ENCODE data around the gene SLC2A1. TPM values are rescaled to one million over a fixed set of nuclear protein-coding genes. Genes with fewer than 3 reads are reported as not detected.

SLC2A1 gene
- total and polyA plus RNA-seq, 5 donors from 2014 or later = 22.0 to 60.2 (median 24.9) TPM

GRCh38 chr1:42942444-42942843 lies 16.2 kb downstream of the SLC2A1 start:
- Mint-ChIP-seq H3K9me3 (no peaks in the 10 kb centered on the region), H3K27me3 (no peaks in the 10 kb centered on the region), H3K27ac (peak overlapping the region; percentile 72 to 99 (median 93)), H3K4me1 (peaks cover 0 to 99% (median 81%) of the 10 kb centered on the region in 4 donors), H3K36me3 (peaks cover 35% of the 10 kb centered on the region), H3K4me3 (peak overlapping the region in 2 of 4 donors; percentile 33 to 63)
- DNase-seq = no peak
- Histone ChIP-seq H3K36me3 (ENCODE audit: control insufficient read depth, insufficient read depth, low read length) (peaks cover 55% of the 10 kb centered on the region), H3K4me1 (ENCODE audit: control insufficient read depth, insufficient read depth, low read length, poor library complexity, severe bottlenecking) (peaks cover 91% of the 10 kb centered on the region), H3K27ac (ENCODE audit: insufficient read depth, low read length, poor library complexity, severe bottlenecking) (peak overlapping the region; percentile 55), H3K27me3 (ENCODE audit: control insufficient read depth, insufficient read depth, low read length) (no peaks in the 10 kb centered on the region), H3K9me3 (ENCODE audit: control insufficient read depth in 2 of 2, low read length in 2 of 2) (no peaks in the 10 kb centered on the region), H3K4me3 (ENCODE audit: low read depth, low read length) (no peak overlapping the region)
- no peak for ATAC-seq (ENCODE audit: low read depth in 2 of 2)

DNA sequence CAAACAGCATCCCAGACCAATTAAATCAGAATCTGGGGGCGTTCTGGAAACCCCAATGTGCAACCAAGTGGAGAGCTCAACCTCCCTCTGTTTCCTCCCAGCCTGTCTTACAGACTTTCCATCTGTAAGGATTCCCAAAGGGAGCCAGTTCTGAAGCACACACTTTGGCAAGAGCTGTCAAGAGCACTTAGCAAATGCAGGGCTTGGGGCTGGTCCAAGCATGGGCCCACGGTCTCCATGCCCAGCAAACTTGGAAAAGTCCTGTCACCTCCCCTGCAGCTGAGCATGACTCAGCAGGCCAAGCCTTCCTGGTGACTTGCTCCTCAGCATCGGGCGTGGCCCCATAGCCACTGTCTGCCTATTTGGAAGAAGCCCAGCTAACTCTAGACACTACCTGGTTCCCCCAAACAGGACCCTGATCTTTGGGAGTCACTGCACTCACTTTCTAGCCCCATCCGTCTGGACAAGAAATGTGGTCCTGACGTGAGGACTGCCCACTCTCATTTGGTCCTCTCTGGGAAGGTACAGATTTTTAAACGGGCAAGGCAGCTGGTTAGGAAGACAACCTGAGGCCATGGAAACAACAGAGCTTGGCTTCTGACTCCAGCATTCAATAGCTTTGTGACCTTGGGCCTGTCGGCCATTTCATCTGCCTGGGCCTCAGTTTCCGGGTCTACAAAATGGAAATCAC lies 16.9 kb downstream of the SLC2A1 start:
- H3K27ac Mint-ChIP-seq = peak overlapping the region; percentile 72 to 99 (median 93)
- H3K4me3 ChIP-seq (ENCODE audit: low read depth, low read length) = peak overlapping the region; percentile 7
- no peaks in the 10 kb centered on the region for H3K27me3 Mint-ChIP-seq
- peaks cover 91% of the 10 kb centered on the region for H3K4me1 ChIP-seq (ENCODE audit: control insufficient read depth, insufficient read depth, low read length, poor library complexity, severe bottlenecking)
- peaks cover 0 to 99% (median 81%) of the 10 kb centered on the region in 4 donors for H3K4me1 Mint-ChIP-seq
- no peak for ATAC-seq (ENCODE audit: low read depth in 2 of 2)
- H3K9me3 ChIP-seq (ENCODE audit: control insufficient read depth in 2 of 2, low read length in 2 of 2) = no peaks in the 10 kb centered on the region
- H3K36me3 Mint-ChIP-seq = peaks cover 42% of the 10 kb centered on the region
- DNase-seq = peak in 1 of 3 donors; percentile 42
- peaks cover 51% of the 10 kb centered on the region for H3K36me3 ChIP-seq (ENCODE audit: control insufficient read depth, insufficient read depth, low read length)
- no peaks in the 10 kb centered on the region for H3K9me3 Mint-ChIP-seq
- H3K4me3 Mint-ChIP-seq = peak overlapping the region in 2 of 4 donors; percentile 2 to 63
- no peaks in the 10 kb centered on the region for H3K27me3 ChIP-seq (ENCODE audit: control insufficient read depth, insufficient read depth, low read length)
- no peak overlapping the region for H3K27ac ChIP-seq (ENCODE audit: insufficient read depth, low read length, poor library complexity, severe bottlenecking)

- H3K27ac ChIP-seq (ENCODE audit: insufficient read depth, low read length, poor library complexity, severe bottlenecking) = peak overlapping the region; percentile 39
- H3K4me1 ChIP-seq (ENCODE audit: control insufficient read depth, insufficient read depth, low read length, poor library complexity, severe bottlenecking) = peaks cover 91% of the 10 kb centered on the region
- H3K9me3 Mint-ChIP-seq = no peaks in the 10 kb centered on the region
- H3K4me3 Mint-ChIP-seq = peak overlapping the region; percentile 8 to 70 (median 12)
- peaks cover 48% of the 10 kb centered on the region for H3K36me3 ChIP-seq (ENCODE audit: control insufficient read depth, insufficient read depth, low read length)
- H3K4me1 Mint-ChIP-seq = peaks cover 0 to 99% (median 80%) of the 10 kb centered on the region in 4 donors
- H3K27ac Mint-ChIP-seq = peak overlapping the region; percentile 72 to 99 (median 93)
- no peaks in the 10 kb centered on the region for H3K27me3 Mint-ChIP-seq
- peaks cover 44% of the 10 kb centered on the region for H3K36me3 Mint-ChIP-seq
- no peaks in the 10 kb centered on the region for H3K9me3 ChIP-seq (ENCODE audit: control insufficient read depth in 2 of 2, low read length in 2 of 2)
- no peak overlapping the region for H3K4me3 ChIP-seq (ENCODE audit: low read depth, low read length)
- DNase-seq (peak in 1 of 3 donors; percentile 57), ATAC-seq (ENCODE audit: low read depth in 2 of 2) (no peak)
- H3K27me3 ChIP-seq (ENCODE audit: control insufficient read depth, insufficient read depth, low read length) = no peaks in the 10 kb centered on the region
Observed at GRCh38 chr1:42940851-42941639, 17.6 kb downstream of the SLC2A1 start.

DNA sequence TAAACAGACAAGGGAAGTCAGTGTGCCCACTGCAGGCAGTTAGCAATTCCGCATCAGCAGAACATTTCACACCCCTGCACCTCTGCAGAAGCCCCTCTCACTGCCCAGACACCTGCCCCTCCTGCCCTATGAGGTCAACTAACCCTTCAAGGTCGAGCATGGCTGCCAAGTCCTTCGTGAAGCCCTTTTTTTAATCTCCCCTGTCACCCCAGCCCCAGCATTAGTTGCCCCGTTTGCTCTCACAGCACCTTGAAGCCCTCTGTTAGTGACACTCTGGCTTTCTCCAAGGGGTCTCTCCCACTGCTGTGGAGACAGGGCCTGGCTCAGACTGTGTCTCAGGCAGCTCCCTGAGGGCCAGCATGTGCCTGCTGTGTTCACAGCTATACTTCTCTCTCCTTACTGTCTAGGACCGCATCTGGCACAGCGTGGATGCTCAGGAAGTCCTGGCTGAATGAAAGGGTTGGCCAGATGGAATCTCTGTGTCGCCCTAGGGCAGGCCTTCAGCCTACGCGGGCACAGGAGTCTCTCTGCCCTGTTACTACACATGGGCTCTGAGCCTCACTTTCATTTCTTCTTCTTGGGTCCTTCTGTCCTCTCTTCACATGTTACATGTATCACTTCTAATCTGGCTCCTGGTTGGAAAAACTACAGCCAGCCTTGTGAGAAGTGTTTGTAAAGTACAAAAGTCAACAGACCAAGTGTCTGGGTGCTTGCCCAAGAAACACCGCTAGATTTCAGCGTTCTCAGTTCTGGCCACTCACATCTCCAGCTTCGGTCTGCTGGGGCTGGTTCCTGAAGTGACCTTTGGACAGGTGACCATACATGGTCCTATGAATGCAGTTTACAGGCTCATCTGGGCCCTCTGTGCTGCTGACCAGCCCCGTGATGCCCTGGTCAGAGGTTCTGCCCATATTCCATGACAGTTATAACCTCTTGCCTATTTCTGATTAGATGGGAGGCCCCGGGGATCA lies 19.7 kb downstream of the SLC2A1 start:
- DNase-seq = no peak
- Mint-ChIP-seq H3K4me3 (peak overlapping the region; percentile 10 to 91 (median 43)), H3K9me3 (no peaks in the 10 kb centered on the region), H3K27me3 (no peaks in the 10 kb centered on the region), H3K4me1 (peaks cover 2 to 99% (median 74%) of the 10 kb centered on the region in 4 donors), H3K27ac (peak overlapping the region; percentile 89 to 97 (median 94)), H3K36me3 (peaks cover 50% of the 10 kb centered on the region)
- Histone ChIP-seq H3K9me3 (ENCODE audit: control insufficient read depth in 2 of 2, low read length in 2 of 2) (no peaks in the 10 kb centered on the region), H3K4me1 (ENCODE audit: control insufficient read depth, insufficient read depth, low read length, poor library complexity, severe bottlenecking) (peaks cover 91% of the 10 kb centered on the region), H3K27me3 (ENCODE audit: control insufficient read depth, insufficient read depth, low read length) (no peaks in the 10 kb centered on the region), H3K4me3 (ENCODE audit: low read depth, low read length) (no peak overlapping the region), H3K27ac (ENCODE audit: insufficient read depth, low read length, poor library complexity, severe bottlenecking) (no peak overlapping the region), H3K36me3 (ENCODE audit: control insufficient read depth, insufficient read depth, low read length) (peaks cover 44% of the 10 kb centered on the region)
- ATAC-seq (ENCODE audit: low read depth in 2 of 2) = no peak

- Histone ChIP-seq H3K27me3 (ENCODE audit: control insufficient read depth, insufficient read depth, low read length) (no peaks in the 10 kb centered on the region), H3K4me1 (ENCODE audit: control insufficient read depth, insufficient read depth, low read length, poor library complexity, severe bottlenecking) (peaks cover 91% of the 10 kb centered on the region), H3K27ac (ENCODE audit: insufficient read depth, low read length, poor library complexity, severe bottlenecking) (peak overlapping the region; percentile 58), H3K4me3 (ENCODE audit: low read depth, low read length) (peak overlapping the region; percentile 2), H3K36me3 (ENCODE audit: control insufficient read depth, insufficient read depth, low read length) (peaks cover 39% of the 10 kb centered on the region), H3K9me3 (ENCODE audit: control insufficient read depth in 2 of 2, low read length in 2 of 2) (no peaks in the 10 kb centered on the region)
- Mint-ChIP-seq H3K4me3 (peak overlapping the region; percentile 10 to 91 (median 42)), H3K9me3 (no peaks in the 10 kb centered on the region), H3K4me1 (peaks cover 6 to 99% (median 78%) of the 10 kb centered on the region in 4 donors), H3K27me3 (no peaks in the 10 kb centered on the region), H3K27ac (peak overlapping the region; percentile 89 to 97 (median 94)), H3K36me3 (peaks cover 49% of the 10 kb centered on the region)
- no peak for ATAC-seq (ENCODE audit: low read depth in 2 of 2)
- DNase-seq = peak in 1 of 3 donors; percentile 59
Observed at GRCh38 chr1:42937836-42938644, 20.6 kb downstream of the SLC2A1 start.

- H3K27ac Mint-ChIP-seq = peak overlapping the region; percentile 89 to 97 (median 94)
- DNase-seq (no peak), ATAC-seq (ENCODE audit: low read depth in 2 of 2) (no peak)
- H3K9me3 Mint-ChIP-seq = no peaks in the 10 kb centered on the region
- H3K27me3 Mint-ChIP-seq = no peaks in the 10 kb centered on the region
- peaks cover 91% of the 10 kb centered on the region for H3K4me1 ChIP-seq (ENCODE audit: control insufficient read depth, insufficient read depth, low read length, poor library complexity, severe bottlenecking)
- peaks cover 41% of the 10 kb centered on the region for H3K36me3 Mint-ChIP-seq
- peak overlapping the region; percentile 58 for H3K27ac ChIP-seq (ENCODE audit: insufficient read depth, low read length, poor library complexity, severe bottlenecking)
- peaks cover 31% of the 10 kb centered on the region for H3K36me3 ChIP-seq (ENCODE audit: control insufficient read depth, insufficient read depth, low read length)
- H3K27me3 ChIP-seq (ENCODE audit: control insufficient read depth, insufficient read depth, low read length) = no peaks in the 10 kb centered on the region
- H3K4me3 Mint-ChIP-seq = peak overlapping the region in 3 of 4 donors; percentile 19 to 66 (median 31)
- no peaks in the 10 kb centered on the region for H3K9me3 ChIP-seq (ENCODE audit: control insufficient read depth in 2 of 2, low read length in 2 of 2)
- H3K4me1 Mint-ChIP-seq = peaks cover 6 to 99% (median 79%) of the 10 kb centered on the region in 4 donors
- peak overlapping the region; percentile 0 for H3K4me3 ChIP-seq (ENCODE audit: low read depth, low read length)
Observed at GRCh38 chr1:42937141-42937696, 21.4 kb downstream of the SLC2A1 start.
